ENCODE results near the gene RGL1. TPM values are rescaled to one million over a fixed set of nuclear protein-coding genes. Genes with fewer than 3 reads are reported as not detected.

The RGL1 gene
- total and polyA plus RNA-seq, 9 of the 15 experiments (the other 6 are each of a cell fraction or from before 2014, with no cell fraction given): under 0.01 to 0.07 (median 0.04) TPM

- TF ChIP-seq, protein P1, sequence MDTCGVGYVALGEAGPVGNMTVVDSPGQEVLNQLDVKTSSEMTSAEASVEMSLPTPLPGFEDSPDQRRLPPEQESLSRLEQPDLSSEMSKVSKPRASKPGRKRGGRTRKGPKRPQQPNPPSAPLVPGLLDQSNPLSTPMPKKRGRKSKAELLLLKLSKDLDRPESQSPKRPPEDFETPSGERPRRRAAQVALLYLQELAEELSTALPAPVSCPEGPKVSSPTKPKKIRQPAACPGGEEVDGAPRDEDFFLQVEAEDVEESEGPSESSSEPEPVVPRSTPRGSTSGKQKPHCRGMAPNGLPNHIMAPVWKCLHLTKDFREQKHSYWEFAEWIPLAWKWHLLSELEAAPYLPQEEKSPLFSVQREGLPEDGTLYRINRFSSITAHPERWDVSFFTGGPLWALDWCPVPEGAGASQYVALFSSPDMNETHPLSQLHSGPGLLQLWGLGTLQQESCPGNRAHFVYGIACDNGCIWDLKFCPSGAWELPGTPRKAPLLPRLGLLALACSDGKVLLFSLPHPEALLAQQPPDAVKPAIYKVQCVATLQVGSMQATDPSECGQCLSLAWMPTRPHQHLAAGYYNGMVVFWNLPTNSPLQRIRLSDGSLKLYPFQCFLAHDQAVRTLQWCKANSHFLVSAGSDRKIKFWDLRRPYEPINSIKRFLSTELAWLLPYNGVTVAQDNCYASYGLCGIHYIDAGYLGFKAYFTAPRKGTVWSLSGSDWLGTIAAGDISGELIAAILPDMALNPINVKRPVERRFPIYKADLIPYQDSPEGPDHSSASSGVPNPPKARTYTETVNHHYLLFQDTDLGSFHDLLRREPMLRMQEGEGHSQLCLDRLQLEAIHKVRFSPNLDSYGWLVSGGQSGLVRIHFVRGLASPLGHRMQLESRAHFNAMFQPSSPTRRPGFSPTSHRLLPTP (IDR thresholded peaks at IDR 0.05; ENCODE audit: borderline replicate concordance, extremely low read depth, insufficient read length): no peak
- TF ChIP-seq ZNF217 (CRISPR knock-in tag; IDR thresholded peaks at IDR 0.05) (no peak), ZNF311 (CRISPR knock-in tag; IDR thresholded peaks at IDR 0.05) (peak; percentile 91), GABPA (tag; conservative IDR thresholded peaks at IDR 0.05; ENCODE audit: low read depth) (peak; percentile 70), ETV5 (CRISPR knock-in tag; IDR thresholded peaks at IDR 0.05; ENCODE audit: low read depth) (peak; percentile 70; the same call in 1 of the 2 replicates), NKRF (IDR thresholded peaks at IDR 0.05; ENCODE audit: borderline replicate concordance) (no peak), PREB (CRISPR knock-in tag; IDR thresholded peaks at IDR 0.05) (no peak), NCOR1 (IDR thresholded peaks at IDR 0.05) (no peak), JUNB (CRISPR knock-in tag; conservative IDR thresholded peaks at IDR 0.05) (0 out of 2 replicates have a peak, but pooled peaks have one; percentile 11), NR2C1 (IDR thresholded peaks at IDR 0.05) (no peak), NR2C1 (tag; IDR thresholded peaks at IDR 0.05) (peak; percentile 53), STAG1 (CRISPR knock-in tag; IDR thresholded peaks at IDR 0.05; ENCODE audit: borderline replicate concordance) (no peak), RUNX1 (IDR thresholded peaks at IDR 0.05; ENCODE audit: low read depth) (no peak)
- TF ChIP-seq, protein P2, sequence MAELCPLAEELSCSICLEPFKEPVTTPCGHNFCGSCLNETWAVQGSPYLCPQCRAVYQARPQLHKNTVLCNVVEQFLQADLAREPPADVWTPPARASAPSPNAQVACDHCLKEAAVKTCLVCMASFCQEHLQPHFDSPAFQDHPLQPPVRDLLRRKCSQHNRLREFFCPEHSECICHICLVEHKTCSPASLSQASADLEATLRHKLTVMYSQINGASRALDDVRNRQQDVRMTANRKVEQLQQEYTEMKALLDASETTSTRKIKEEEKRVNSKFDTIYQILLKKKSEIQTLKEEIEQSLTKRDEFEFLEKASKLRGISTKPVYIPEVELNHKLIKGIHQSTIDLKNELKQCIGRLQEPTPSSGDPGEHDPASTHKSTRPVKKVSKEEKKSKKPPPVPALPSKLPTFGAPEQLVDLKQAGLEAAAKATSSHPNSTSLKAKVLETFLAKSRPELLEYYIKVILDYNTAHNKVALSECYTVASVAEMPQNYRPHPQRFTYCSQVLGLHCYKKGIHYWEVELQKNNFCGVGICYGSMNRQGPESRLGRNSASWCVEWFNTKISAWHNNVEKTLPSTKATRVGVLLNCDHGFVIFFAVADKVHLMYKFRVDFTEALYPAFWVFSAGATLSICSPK (IDR thresholded peaks at IDR 0.05; ENCODE audit: borderline replicate concordance): no peak
- TF ChIP-seq, protein P3, sequence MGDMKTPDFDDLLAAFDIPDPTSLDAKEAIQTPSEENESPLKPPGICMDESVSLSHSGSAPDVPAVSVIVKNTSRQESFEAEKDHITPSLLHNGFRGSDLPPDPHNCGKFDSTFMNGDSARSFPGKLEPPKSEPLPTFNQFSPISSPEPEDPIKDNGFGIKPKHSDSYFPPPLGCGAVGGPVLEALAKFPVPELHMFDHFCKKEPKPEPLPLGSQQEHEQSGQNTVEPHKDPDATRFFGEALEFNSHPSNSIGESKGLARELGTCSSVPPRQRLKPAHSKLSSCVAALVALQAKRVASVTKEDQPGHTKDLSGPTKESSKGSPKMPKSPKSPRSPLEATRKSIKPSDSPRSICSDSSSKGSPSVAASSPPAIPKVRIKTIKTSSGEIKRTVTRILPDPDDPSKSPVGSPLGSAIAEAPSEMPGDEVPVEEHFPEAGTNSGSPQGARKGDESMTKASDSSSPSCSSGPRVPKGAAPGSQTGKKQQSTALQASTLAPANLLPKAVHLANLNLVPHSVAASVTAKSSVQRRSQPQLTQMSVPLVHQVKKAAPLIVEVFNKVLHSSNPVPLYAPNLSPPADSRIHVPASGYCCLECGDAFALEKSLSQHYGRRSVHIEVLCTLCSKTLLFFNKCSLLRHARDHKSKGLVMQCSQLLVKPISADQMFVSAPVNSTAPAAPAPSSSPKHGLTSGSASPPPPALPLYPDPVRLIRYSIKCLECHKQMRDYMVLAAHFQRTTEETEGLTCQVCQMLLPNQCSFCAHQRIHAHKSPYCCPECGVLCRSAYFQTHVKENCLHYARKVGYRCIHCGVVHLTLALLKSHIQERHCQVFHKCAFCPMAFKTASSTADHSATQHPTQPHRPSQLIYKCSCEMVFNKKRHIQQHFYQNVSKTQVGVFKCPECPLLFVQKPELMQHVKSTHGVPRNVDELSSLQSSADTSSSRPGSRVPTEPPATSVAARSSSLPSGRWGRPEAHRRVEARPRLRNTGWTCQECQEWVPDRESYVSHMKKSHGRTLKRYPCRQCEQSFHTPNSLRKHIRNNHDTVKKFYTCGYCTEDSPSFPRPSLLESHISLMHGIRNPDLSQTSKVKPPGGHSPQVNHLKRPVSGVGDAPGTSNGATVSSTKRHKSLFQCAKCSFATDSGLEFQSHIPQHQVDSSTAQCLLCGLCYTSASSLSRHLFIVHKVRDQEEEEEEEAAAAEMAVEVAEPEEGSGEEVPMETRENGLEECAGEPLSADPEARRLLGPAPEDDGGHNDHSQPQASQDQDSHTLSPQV (IDR thresholded peaks at IDR 0.05): peak; percentile 86
These were observed 151.8 kb downstream of the RGL1 start (continued) for GRCh38 chr1:183956559-183957188.

Measured in K562 (cell line).